GM18907 (cell line): Measurements from ENCODE around the gene POC1A.

Source experiments
- ATAC-seq: cut with Tn5 transposase; IDR thresholded peaks from one replicate; pipeline ENCODE4 v1.9.1; 2021; ENCODE audit warnings: mild to moderate bottlenecking, moderate library complexity; ENCODE audit not compliant: unreplicated experiment

The POC1A gene

GRCh38 chr3:52154135-52155094 lies at the start of gene POC1A:
Gene POC1A, minus strand, starts transcription at chr3:52154423. Its CDS starts 51 bp downstream, at chr3:52154372.
- ATAC-seq, result peak; percentile 81

- no peak for ATAC-seq
Observed at GRCh38 chr3:52203701-52204100, 49.5 kb upstream of the POC1A start.

- no peak for ATAC-seq
Observed at GRCh38 chr3:52202384-52203077, 48.3 kb upstream of the POC1A start.

- no peak for ATAC-seq
Observed at GRCh38 chr3:52200981-52201679, 46.9 kb upstream of the POC1A start.

GRCh38 chr3:52198643-52199608 lies 44.7 kb upstream of the POC1A start:
- no peak for ATAC-seq

- ATAC-seq, result peak; percentile 83
Observed at GRCh38 chr3:52197842-52198625, 43.8 kb upstream of the POC1A start, which contains the start of gene ALAS1. Gene ALAS1, plus strand, starts transcription at chr3:52198160. Its CDS starts 1,082 bp downstream, at chr3:52199242.

GRCh38 chr3:52197499-52197841 lies 43.2 kb upstream of the POC1A start:
- no peak for ATAC-seq

GRCh38 chr3:52196977-52197376 lies 42.8 kb upstream of the POC1A start:
- no peak for ATAC-seq

GRCh38 chr3:52195823-52196331 lies 41.7 kb upstream of the POC1A start:
- ATAC-seq, result no peak

- ATAC-seq, result no peak
Observed at GRCh38 chr3:52195291-52195597, 41.0 kb upstream of the POC1A start.

- no peak for ATAC-seq
Observed at GRCh38 chr3:52194485-52195290, 40.5 kb upstream of the POC1A start.

GRCh38 chr3:52193065-52193464 lies 38.8 kb upstream of the POC1A start:
- ATAC-seq, result no peak

GRCh38 chr3:52191663-52192062 lies 37.4 kb upstream of the POC1A start:
- ATAC-seq, result no peak

- no peak for ATAC-seq
Observed at GRCh38 chr3:52190294-52191074, 36.3 kb upstream of the POC1A start.

- ATAC-seq, result no peak
Observed at GRCh38 chr3:52188556-52188955, 34.3 kb upstream of the POC1A start.

GRCh38 chr3:52186729-52187128 lies 32.5 kb upstream of the POC1A start:
- ATAC-seq, result no peak

- no peak for ATAC-seq
Observed at GRCh38 chr3:52185837-52186236, 31.6 kb upstream of the POC1A start.

GRCh38 chr3:52185311-52185710 lies 31.1 kb upstream of the POC1A start:
- no peak for ATAC-seq
